Trophoblast cell (in vitro differentiated cells and primary cell): ENCODE results near the gene GSN.

Experiments used
- DNase-seq, 2 donors: peaks; one replicate each; pipeline ENCODE4 v3.0.0-alpha.2; 2016
- H2AFZ ChIP-seq: 2 replicates; pipeline ENCODE4 v1.6.1; 2013; ENCODE audit warnings: low read length, moderate library complexity, mild to moderate bottlenecking; ENCODE audit not compliant: insufficient read depth, poor library complexity
- H2AK5ac ChIP-seq: 2 replicates; pipeline ENCODE4 v1.6.1; 2013; ENCODE audit warnings: mild to moderate bottlenecking, low read length
- H2BK120ac ChIP-seq: 2 replicates; pipeline ENCODE4 v1.6.1; 2013; ENCODE audit warnings: low read length, mild to moderate bottlenecking, moderate library complexity; ENCODE audit not compliant: insufficient read depth, poor library complexity
- H2BK12ac ChIP-seq: 2 replicates; pipeline ENCODE4 v1.6.1; 2013; ENCODE audit warnings: mild to moderate bottlenecking, low read length, moderate library complexity
- H2BK5ac ChIP-seq: 2 replicates; pipeline ENCODE4 v1.6.1; 2013; ENCODE audit warnings: low read length, low read depth, moderate library complexity, mild to moderate bottlenecking; ENCODE audit not compliant: poor library complexity
- H3K14ac ChIP-seq: 2 replicates; pipeline ENCODE4 v1.6.1; 2013; ENCODE audit warnings: mild to moderate bottlenecking, low read length
- H3K18ac ChIP-seq: 2 replicates; pipeline ENCODE4 v1.6.1; 2013; ENCODE audit warnings: mild to moderate bottlenecking, low read length
- H3K23ac ChIP-seq: 2 replicates; pipeline ENCODE4 v1.6.1; 2013; ENCODE audit warnings: low read length
- H3K27ac ChIP-seq: 2 replicates; pipeline ENCODE4 v1.5.1; 2013; ENCODE audit warnings: low read depth, mild to moderate bottlenecking, inconsistent platforms, low read length, moderate library complexity
- H3K27me3 ChIP-seq: 2 replicates; pipeline ENCODE4 v1.6.1; 2013; ENCODE audit warnings: inconsistent platforms, mild to moderate bottlenecking, low read length, moderate library complexity; ENCODE audit not compliant: insufficient read depth
- H3K36me3 ChIP-seq, 2 experiments: 1 replicate in 1 of 2; 2 replicates in 1 of 2; pipeline ENCODE4 v1.6.1; 2013; ENCODE audit warnings: low read length in 2 of 2, mild to moderate bottlenecking in 2 of 2, moderate library complexity in 1 of 2; ENCODE audit not compliant: insufficient read depth in 2 of 2, control insufficient read depth in 1 of 2
- H3K4ac ChIP-seq: 2 replicates; pipeline ENCODE4 v1.6.1; 2013; ENCODE audit warnings: low read depth, mild to moderate bottlenecking, low read length, moderate library complexity
- H3K4me1 ChIP-seq, 2 experiments: 1 replicate in 1 of 2; 2 replicates in 1 of 2; pipeline ENCODE4 v1.6.1; 2013; ENCODE audit warnings: low read length in 2 of 2, mild to moderate bottlenecking in 2 of 2, moderate library complexity in 1 of 2; ENCODE audit not compliant: insufficient read depth in 2 of 2, control insufficient read depth in 1 of 2
- H3K4me2 ChIP-seq: 2 replicates; pipeline ENCODE4 v1.6.1; 2013; ENCODE audit warnings: inconsistent platforms, mild to moderate bottlenecking, low read length, moderate library complexity
- H3K4me3 ChIP-seq: 2 replicates; pipeline ENCODE4 v1.5.1; 2013; ENCODE audit warnings: mild to moderate bottlenecking, low read depth, low read length, inconsistent platforms
- H3K79me1 ChIP-seq: one replicate; pipeline ENCODE4 v1.6.1; 2013; ENCODE audit warnings: low read length
- H3K79me2 ChIP-seq: 2 replicates; pipeline ENCODE4 v1.6.1; 2013; ENCODE audit warnings: low read length, mild to moderate bottlenecking; ENCODE audit not compliant: control insufficient read depth, insufficient read depth, poor library complexity
- H3K9ac ChIP-seq: 2 replicates; pipeline ENCODE4 v1.6.1; 2013; ENCODE audit warnings: mild to moderate bottlenecking, low read length
- H3K9me3 ChIP-seq: 2 replicates; pipeline ENCODE4 v1.6.1; 2013; ENCODE audit warnings: low read depth, mild to moderate bottlenecking, control low read depth, inconsistent platforms, low read length; ENCODE audit not compliant: insufficient read depth
- H4K12ac ChIP-seq: 2 replicates; pipeline ENCODE4 v1.6.1; 2013; ENCODE audit warnings: low read depth, mild to moderate bottlenecking, low read length, moderate library complexity
- H4K8ac ChIP-seq: 2 replicates; pipeline ENCODE4 v1.6.1; 2013; ENCODE audit warnings: low read depth, mild to moderate bottlenecking, low read length, moderate library complexity
- H4K91ac ChIP-seq: one replicate; pipeline ENCODE4 v1.6.1; 2013; ENCODE audit warnings: low read depth, mild to moderate bottlenecking, low read length, moderate library complexity
- WGBS: extraction: QIAGEN DNeasy Blood & Tissue Kit; methylation state at CpG from one replicate; pipeline ENCODE4 v1.1.7; 2013; ENCODE audit warnings: missing lambda C conversion rate; ENCODE audit not compliant: insufficient read length, insufficient coverage; ENCODE audit errors: extremely low coverage; 5-methylcytosine and 5-hydroxymethylcytosine counted together

GSN gene

DNA sequence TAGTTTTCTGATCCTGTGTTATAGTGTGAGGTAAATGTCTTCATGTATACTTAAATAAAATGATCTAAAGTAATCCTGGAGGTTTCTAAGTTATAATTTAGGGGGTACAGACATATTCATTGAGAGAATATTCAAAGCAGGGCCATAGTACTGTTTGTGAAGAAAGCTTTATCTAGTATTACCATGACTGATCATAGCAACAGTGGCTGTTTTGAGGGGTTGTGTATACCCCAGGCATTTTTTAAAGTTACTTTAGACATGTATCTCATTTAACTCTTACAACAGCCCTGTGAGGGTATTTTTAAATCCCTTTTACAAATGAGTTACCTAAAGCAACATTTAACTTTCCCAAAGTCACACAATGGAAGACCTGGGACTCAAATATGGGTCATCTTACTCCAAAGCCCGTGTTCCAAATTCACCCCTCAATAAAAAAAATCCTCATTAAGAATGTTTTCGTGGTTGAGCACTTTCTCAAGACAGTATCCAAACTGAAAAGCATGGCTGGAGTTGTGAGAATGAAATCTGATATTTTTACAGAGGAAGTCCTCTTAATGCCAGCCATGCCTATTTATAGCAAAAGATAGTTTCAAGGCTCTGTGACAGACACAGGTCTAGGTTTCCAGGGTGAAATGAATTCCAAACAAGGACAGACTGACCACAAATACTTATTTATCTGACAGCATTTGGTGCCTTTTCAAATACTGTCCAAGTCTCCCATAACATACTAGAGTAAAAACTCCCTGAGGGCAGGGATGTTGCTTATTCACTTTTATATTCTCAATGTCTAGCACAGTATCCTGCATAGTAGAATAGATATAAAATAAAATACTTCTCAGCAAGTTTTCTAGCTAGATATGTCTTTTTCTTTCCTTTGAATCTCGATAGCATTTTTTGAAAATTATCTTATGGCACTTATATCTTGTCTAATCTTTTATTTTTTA, 91.7 kb downstream of the GSN start:
- H4K8ac ChIP-seq: no peak overlapping the region

DNA sequence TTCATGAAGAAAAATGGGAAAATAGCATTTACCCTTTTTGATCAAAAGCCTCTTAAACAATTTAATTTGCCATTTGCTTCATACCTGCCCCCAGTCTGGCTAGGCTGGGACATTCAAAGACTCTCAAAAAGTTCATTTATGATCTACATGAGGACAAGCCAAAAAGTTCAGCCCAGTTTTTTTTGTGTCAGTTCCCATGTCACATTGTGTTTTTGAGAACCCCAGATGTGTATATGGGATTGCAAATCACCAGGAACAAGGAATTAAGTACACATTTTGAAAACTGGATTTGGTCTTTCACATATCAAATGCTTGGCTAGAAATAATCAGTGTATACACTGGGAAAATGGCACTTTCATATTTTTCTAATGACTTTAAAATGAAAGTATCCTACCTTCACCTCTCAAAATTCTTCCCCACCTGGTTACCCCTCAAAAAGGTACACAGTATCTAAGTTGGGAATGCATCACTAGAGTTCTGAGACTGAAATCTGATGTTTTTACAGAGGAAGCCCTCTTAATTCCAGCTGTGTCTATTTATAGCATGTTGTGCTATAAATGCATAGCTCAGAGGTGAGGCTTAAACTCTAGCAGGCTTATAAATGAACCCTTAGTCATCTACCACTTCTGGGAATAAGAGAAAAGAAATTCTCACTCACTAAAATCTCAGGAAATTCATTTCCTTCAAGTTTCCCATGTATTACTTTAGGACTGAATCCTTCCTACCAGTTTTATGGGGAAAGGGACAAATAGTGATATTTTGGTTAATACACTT, 92.8 kb downstream of the GSN start:
- Histone ChIP-seq H3K4me2 (no peak overlapping the region), H3K27ac (no peak overlapping the region), H3K36me3 (peaks cover 3 to 10% of the 10 kb centered on the region in 2 experiments), H3K27me3 (no peaks in the 10 kb centered on the region), H3K23ac (no peak overlapping the region), H3K18ac (no peak overlapping the region), H4K8ac (no peak overlapping the region), H3K4ac (peak overlapping the region; percentile 14), H4K12ac (no peak overlapping the region), H2BK120ac (no peak overlapping the region), H3K9me3 (no peaks in the 10 kb centered on the region), H3K4me3 (no peak overlapping the region), H2AK5ac (no peak overlapping the region), H2AFZ (no peak overlapping the region), H4K91ac (no peak overlapping the region), H2BK12ac (no peak overlapping the region), H3K4me1 (peaks cover 2 to 3% of the 10 kb centered on the region in 2 experiments), H2BK5ac (no peak overlapping the region), H3K79me2 (peaks cover 2% of the 10 kb centered on the region), H3K79me1 (no peaks in the 10 kb centered on the region), H3K14ac (no peak overlapping the region), H3K9ac (no peak overlapping the region)
- no peak for DNase-seq

More for the DNA sequence above, 91.7 kb downstream of the GSN start:
- no peak overlapping the region for H2BK5ac ChIP-seq
- H2AK5ac ChIP-seq: no peak overlapping the region
- no peak overlapping the region for H4K12ac ChIP-seq
- no peak overlapping the region for H3K23ac ChIP-seq
- no peak overlapping the region for H2BK120ac ChIP-seq
- no peak overlapping the region for H3K4me2 ChIP-seq
- DNase-seq: no peak
- peaks cover 7 to 15% of the 10 kb centered on the region in 2 experiments for H3K36me3 ChIP-seq
- no peak overlapping the region for H2BK12ac ChIP-seq
- H3K79me2 ChIP-seq: peaks cover 2% of the 10 kb centered on the region
- peak overlapping the region; percentile 12 for H3K27ac ChIP-seq
- H3K18ac ChIP-seq: no peak overlapping the region
- no peaks in the 10 kb centered on the region for H3K79me1 ChIP-seq
- no peaks in the 10 kb centered on the region for H3K9me3 ChIP-seq
- WGBS: no CpG with 5 or more reads among the region's 3 CpGs
- no peak overlapping the region for H4K91ac ChIP-seq
- peaks cover 2 to 3% of the 10 kb centered on the region in 2 experiments for H3K4me1 ChIP-seq
- no peak overlapping the region for H3K4me3 ChIP-seq
- no peak overlapping the region for H2AFZ ChIP-seq
- H3K14ac ChIP-seq: no peak overlapping the region
- no peak overlapping the region for H3K9ac ChIP-seq
- no peaks in the 10 kb centered on the region for H3K27me3 ChIP-seq
- no peak overlapping the region for H3K4ac ChIP-seq

DNA sequence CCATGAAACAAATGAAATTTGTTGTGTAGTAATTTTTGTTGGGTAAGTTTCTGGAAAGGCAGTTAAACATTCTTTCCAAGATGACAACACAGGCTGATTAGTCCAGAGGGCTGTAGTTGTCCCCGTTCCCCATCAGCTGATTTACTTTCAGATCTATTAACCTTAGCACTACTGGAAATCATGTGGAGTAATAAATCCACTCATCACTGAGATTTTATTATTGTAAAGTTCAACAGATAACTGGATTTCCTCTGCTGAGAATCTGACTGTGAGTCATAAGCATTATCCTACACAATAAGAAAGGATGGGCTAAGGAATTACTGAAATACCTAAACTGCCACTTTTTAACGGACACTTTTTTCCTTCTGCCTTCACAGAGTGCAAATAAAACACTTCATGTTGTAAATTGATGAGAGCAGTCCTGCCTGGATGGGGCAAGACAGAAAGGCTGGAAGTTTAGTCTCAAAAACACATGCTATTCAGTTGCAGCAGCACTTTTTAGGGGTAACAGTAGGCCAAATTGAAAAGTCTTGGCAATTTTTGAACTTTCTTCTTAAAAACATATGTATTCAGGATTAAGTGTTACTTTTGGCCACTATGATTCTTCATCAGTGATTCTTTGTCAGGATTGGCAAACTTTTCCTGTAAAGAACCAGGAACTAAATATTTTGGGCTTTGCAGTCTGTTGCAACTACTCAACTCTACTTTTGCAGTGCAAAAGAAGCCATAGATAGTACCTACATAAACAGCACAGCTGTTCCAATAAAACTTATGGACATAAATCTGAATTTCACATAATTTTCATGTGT, 95.1 kb downstream of the GSN start:
- no peaks in the 10 kb centered on the region for H3K27me3 ChIP-seq
- WGBS: no CpG with 5 or more reads among the region's 2 CpGs

DNA sequence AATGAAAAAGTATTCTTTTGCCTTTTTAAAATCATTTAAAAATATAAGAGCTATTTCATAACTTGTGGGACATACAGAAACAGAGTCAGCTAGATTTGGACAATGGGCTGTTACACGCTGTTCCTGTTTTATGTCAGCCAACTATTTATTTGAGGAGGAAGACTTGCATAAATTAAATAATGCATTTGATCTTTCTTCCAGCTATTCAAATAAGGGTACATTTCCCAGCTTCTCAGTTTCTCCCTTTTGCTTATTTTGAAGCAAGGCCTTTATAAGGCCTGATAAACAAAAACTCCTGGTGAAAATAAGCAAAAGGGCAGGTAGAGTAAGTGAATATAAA, 95.6 kb downstream of the GSN start:
- Histone ChIP-seq H2BK120ac (no peak overlapping the region), H3K18ac (no peak overlapping the region), H4K12ac (no peak overlapping the region), H3K23ac (no peak overlapping the region), H2AFZ (no peak overlapping the region), H3K4me3 (no peak overlapping the region), H4K8ac (no peak overlapping the region), H3K9ac (no peak overlapping the region), H3K27ac (peak overlapping the region; percentile 37), H2AK5ac (no peak overlapping the region), H4K91ac (no peak overlapping the region), H2BK12ac (no peak overlapping the region), H3K4me1 (peaks cover 3 to 7% of the 10 kb centered on the region in 2 experiments), H3K4ac (no peak overlapping the region), H3K79me1 (peaks cover 3% of the 10 kb centered on the region), H3K27me3 (no peaks in the 10 kb centered on the region), H2BK5ac (no peak overlapping the region), H3K14ac (no peak overlapping the region), H3K4me2 (no peak overlapping the region), H3K79me2 (peaks cover under 1% of the 10 kb centered on the region), H3K36me3 (peaks cover 3 to 5% of the 10 kb centered on the region in 2 experiments), H3K9me3 (no peaks in the 10 kb centered on the region)
- WGBS: no CpG with 5 or more reads among the region's 1 CpG
- DNase-seq: no peak

More for the DNA sequence above, 95.1 kb downstream of the GSN start:
- Histone ChIP-seq H4K91ac (no peak overlapping the region), H3K79me2 (peaks cover 2% of the 10 kb centered on the region), H3K9ac (no peak overlapping the region), H3K18ac (no peak overlapping the region), H4K12ac (no peak overlapping the region), H4K8ac (no peak overlapping the region), H3K4me1 (peaks cover 3 to 7% of the 10 kb centered on the region in 2 experiments), H3K14ac (no peak overlapping the region), H3K9me3 (no peaks in the 10 kb centered on the region), H3K79me1 (no peaks in the 10 kb centered on the region), H3K23ac (no peak overlapping the region), H3K27ac (peak overlapping the region; percentile 37), H3K4ac (no peak overlapping the region), H3K4me3 (no peak overlapping the region), H2BK5ac (peak overlapping the region; percentile 63), H2AK5ac (no peak overlapping the region), H2BK12ac (no peak overlapping the region), H2BK120ac (no peak overlapping the region), H2AFZ (no peak overlapping the region), H3K36me3 (peaks cover 3 to 5% of the 10 kb centered on the region in 2 experiments), H3K4me2 (no peak overlapping the region)
- peak in 1 of 2 donors; percentile 42 for DNase-seq
